ENCODE data around the gene SBK2.

Gene SBK2

GRCh38 chr19:55490478-55491432 lies 46.2 kb downstream of the SBK2 start:
- TF ChIP-seq, protein P1, sequence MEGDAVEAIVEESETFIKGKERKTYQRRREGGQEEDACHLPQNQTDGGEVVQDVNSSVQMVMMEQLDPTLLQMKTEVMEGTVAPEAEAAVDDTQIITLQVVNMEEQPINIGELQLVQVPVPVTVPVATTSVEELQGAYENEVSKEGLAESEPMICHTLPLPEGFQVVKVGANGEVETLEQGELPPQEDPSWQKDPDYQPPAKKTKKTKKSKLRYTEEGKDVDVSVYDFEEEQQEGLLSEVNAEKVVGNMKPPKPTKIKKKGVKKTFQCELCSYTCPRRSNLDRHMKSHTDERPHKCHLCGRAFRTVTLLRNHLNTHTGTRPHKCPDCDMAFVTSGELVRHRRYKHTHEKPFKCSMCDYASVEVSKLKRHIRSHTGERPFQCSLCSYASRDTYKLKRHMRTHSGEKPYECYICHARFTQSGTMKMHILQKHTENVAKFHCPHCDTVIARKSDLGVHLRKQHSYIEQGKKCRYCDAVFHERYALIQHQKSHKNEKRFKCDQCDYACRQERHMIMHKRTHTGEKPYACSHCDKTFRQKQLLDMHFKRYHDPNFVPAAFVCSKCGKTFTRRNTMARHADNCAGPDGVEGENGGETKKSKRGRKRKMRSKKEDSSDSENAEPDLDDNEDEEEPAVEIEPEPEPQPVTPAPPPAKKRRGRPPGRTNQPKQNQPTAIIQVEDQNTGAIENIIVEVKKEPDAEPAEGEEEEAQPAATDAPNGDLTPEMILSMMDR (IDR thresholded peaks at IDR 0.05; ENCODE audit: insufficient read depth, low read length, poor library complexity, severe bottlenecking) = no peak
- TF ChIP-seq EZH2phosphoT487 (conservative IDR thresholded peaks at IDR 0.05; ENCODE audit: low read length) = no peak
- H3K36me3 ChIP-seq (ENCODE audit: low read length) = no peaks in the 10 kb centered on the region
- no peaks in the 10 kb centered on the region for H3K79me2 ChIP-seq (ENCODE audit: insufficient read depth, low read length)
- no peak overlapping the region for H3K27ac ChIP-seq (ENCODE audit: low read depth, low read length)
- H3K4me2 ChIP-seq (ENCODE audit: low read depth, low read length, poor library complexity, severe bottlenecking) = no peak overlapping the region
- H3K27me3 ChIP-seq (ENCODE audit: low read length) = no peaks in the 10 kb centered on the region
- H3K9me3 ChIP-seq (ENCODE audit: insufficient read depth, low read length) = no peaks in the 10 kb centered on the region
- H3K9me2 ChIP-seq (replicated peaks; ENCODE audit: insufficient read depth, low read length) = no peaks in the 10 kb centered on the region
- H3K9ac ChIP-seq (ENCODE audit: low read length) = no peak overlapping the region
- H2AFZ ChIP-seq (ENCODE audit: low read depth, low read length, severe bottlenecking) = no peak overlapping the region
- no peak overlapping the region for H3K4me3 ChIP-seq (ENCODE audit: insufficient read depth, low read length, poor library complexity, severe bottlenecking)
- 0 out of 2 replicates have a peak, but pooled peaks cover 3% of the 10 kb centered on the region for H3F3A ChIP-seq (ENCODE audit: insufficient read depth)
- no peaks in the 10 kb centered on the region for H4K20me1 ChIP-seq (ENCODE audit: low read depth, low read length)

DNA sequence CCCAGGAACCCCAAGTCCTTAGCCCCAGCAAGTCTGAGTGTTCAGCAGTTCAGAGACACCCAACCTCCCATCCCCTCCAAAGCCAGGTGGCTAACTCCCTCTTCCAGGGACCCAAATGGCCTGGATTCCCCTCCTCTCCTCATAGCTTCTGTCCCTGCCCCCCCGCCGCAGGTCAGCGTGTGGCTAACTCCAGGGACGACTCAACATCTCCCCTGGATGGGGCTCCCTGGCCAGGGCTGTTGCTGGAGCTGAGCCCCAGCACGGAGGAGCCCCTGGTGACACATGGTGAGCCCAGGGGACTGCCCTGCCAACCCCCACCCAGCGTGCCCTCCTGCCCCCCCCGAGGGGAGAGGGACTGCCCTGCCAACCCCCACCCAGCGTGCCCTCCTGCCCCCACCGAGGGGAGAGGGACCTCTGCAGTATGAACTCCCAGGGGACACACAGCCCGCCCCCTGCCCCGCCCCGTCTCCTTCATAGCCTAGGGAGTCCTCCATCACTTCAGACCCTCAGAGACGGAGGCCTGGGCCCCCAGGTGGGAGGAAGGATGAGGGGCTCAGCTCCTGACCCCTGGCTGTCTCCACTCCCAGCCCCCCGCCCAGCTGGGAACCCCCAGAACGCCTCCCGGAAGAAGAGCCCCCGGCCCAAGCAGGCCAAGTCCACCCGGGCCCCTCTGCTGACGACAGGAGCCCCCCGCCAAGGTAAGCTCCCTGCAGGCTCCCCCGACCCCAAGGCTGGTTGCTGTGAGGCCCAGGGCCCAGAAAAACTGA lies 47.0 kb downstream of the SBK2 start:
- H3K9me2 ChIP-seq (replicated peaks; ENCODE audit: insufficient read depth, low read length) = no peaks in the 10 kb centered on the region
- no peak overlapping the region for H3K9ac ChIP-seq (ENCODE audit: low read length)
- no peak overlapping the region for H2AFZ ChIP-seq (ENCODE audit: low read depth, low read length, severe bottlenecking)
- no peak overlapping the region for H3K4me3 ChIP-seq (ENCODE audit: insufficient read depth, low read length, poor library complexity, severe bottlenecking)
- H3K79me2 ChIP-seq (ENCODE audit: insufficient read depth, low read length) = no peaks in the 10 kb centered on the region
- 0 out of 2 replicates have a peak, but pooled peaks cover 3% of the 10 kb centered on the region for H3F3A ChIP-seq (ENCODE audit: insufficient read depth)
- no peak for TF ChIP-seq EZH2phosphoT487 (conservative IDR thresholded peaks at IDR 0.05; ENCODE audit: low read length)
- TF ChIP-seq, protein P1 (IDR thresholded peaks at IDR 0.05; ENCODE audit: insufficient read depth, low read length, poor library complexity, severe bottlenecking) = no peak
- H3K9me3 ChIP-seq (ENCODE audit: insufficient read depth, low read length) = no peaks in the 10 kb centered on the region
- H3K4me2 ChIP-seq (ENCODE audit: low read depth, low read length, poor library complexity, severe bottlenecking) = no peak overlapping the region
- H3K27ac ChIP-seq (ENCODE audit: low read depth, low read length) = no peak overlapping the region
- no peaks in the 10 kb centered on the region for H3K36me3 ChIP-seq (ENCODE audit: low read length)
- H3K27me3 ChIP-seq (ENCODE audit: low read length) = no peaks in the 10 kb centered on the region
- H4K20me1 ChIP-seq (ENCODE audit: low read depth, low read length) = no peaks in the 10 kb centered on the region

DNA sequence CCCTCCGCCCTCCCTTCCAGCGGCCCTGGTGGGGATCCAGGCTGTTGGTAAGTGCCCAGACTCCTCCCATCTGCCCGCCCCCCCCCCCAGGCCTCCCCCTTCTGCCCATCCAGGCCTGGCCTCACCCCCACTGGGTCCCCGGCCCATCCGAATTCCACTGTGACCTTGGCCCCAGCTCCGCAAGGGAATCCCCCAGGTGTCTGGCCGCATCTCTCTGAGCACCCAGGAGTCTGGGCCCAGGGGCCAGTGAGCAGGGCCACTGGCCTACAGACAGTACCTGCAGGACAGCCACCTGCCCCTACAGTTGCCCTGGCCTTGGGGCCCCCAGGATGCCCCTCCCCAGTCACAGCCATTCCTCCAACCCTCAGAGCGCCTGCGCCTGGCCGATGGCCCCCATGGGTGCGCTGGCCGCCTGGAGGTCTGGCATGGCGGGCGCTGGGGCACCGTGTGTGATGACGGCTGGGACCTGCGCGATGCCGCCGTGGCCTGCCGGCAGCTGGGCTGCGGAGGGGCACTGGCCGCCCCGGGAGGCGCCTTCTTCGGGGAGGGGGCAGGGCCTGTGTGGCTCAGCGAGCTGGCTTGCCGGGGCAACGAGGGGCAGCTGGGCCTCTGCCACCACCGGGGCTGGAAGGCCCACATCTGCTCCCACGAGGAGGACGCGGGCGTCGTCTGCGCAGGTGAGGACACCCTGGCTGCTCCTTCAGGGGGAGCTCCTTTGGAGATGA lies 47.8 kb downstream of the SBK2 start:
- H3F3A ChIP-seq (ENCODE audit: insufficient read depth) = 0 out of 2 replicates have a peak, but pooled peaks cover 3% of the 10 kb centered on the region
- no peak for TF ChIP-seq EZH2phosphoT487 (conservative IDR thresholded peaks at IDR 0.05; ENCODE audit: low read length)
- TF ChIP-seq, protein P1 (IDR thresholded peaks at IDR 0.05; ENCODE audit: insufficient read depth, low read length, poor library complexity, severe bottlenecking) = no peak
- H4K20me1 ChIP-seq (ENCODE audit: low read depth, low read length) = no peaks in the 10 kb centered on the region
- H3K36me3 ChIP-seq (ENCODE audit: low read length) = no peaks in the 10 kb centered on the region
- no peak overlapping the region for H2AFZ ChIP-seq (ENCODE audit: low read depth, low read length, severe bottlenecking)
- H3K9ac ChIP-seq (ENCODE audit: low read length) = no peak overlapping the region
- H3K4me2 ChIP-seq (ENCODE audit: low read depth, low read length, poor library complexity, severe bottlenecking) = no peak overlapping the region
- no peak overlapping the region for H3K27ac ChIP-seq (ENCODE audit: low read depth, low read length)
- no peak overlapping the region for H3K4me3 ChIP-seq (ENCODE audit: insufficient read depth, low read length, poor library complexity, severe bottlenecking)
- H3K9me3 ChIP-seq (ENCODE audit: insufficient read depth, low read length) = no peaks in the 10 kb centered on the region
- H3K27me3 ChIP-seq (ENCODE audit: low read length) = no peaks in the 10 kb centered on the region
- H3K79me2 ChIP-seq (ENCODE audit: insufficient read depth, low read length) = no peaks in the 10 kb centered on the region
- no peaks in the 10 kb centered on the region for H3K9me2 ChIP-seq (replicated peaks; ENCODE audit: insufficient read depth, low read length)
